ENCODE data around the gene CDH16. TPM values are rescaled to one million over a fixed set of nuclear protein-coding genes. Genes with fewer than 3 reads are reported as not detected.
A peak's percentile ranks its signal among the peaks of the same experiment; 100 is the strongest.

Gene CDH16
- total and polyA plus RNA-seq, 2 of the 13 experiments (the other 11 are each of a cell fraction or from before 2014, with no cell fraction given): 2.7 to 3.9 TPM

- 83% methylated on average over 3 of the region's 3 CpGs for WGBS (ENCODE audit: low lambda C conversion rate)
- BruUV-seq (replicated peaks): no TSS peak
- H3K27me3 ChIP-seq (ENCODE audit: control insufficient read depth in 1 of 2, insufficient read depth in 2 of 2, low read length in 2 of 2): no peaks in the 10 kb centered on the region; a peak in 1 of 5 replicates
- CTCF ChIA-PET (ENCODE audit: low intra/inter-chr PET ratio, low total read pairs): no interaction called here
- no peak for FAIRE-seq
- no peak for DNase-seq (ENCODE audit: low spot score)
- intact Hi-C loops (cut with micrococcal nuclease; ENCODE audit: unreplicated experiment) (no loop called here), in situ Hi-C loops (cut with HindIII; ENCODE audit: extremely low pct_ligation_motif_present, low pct_unique_long_range_greater_than_20kb) (no loop called here)
- H3K4me3 ChIP-seq (replicated peaks in 1 of 3; ENCODE audit: insufficient read depth in 1 of 3, low read depth in 2 of 3, low read length in 3 of 3): no peak overlapping the region
- no peaks in the 10 kb centered on the region for H3K9me3 ChIP-seq (ENCODE audit: low read length)
- H2AFZ ChIP-seq (ENCODE audit: low read length): no peak overlapping the region
- H3K79me2 ChIP-seq (ENCODE audit: insufficient read depth, low read length): no peaks in the 10 kb centered on the region
- H3K4me2 ChIP-seq (ENCODE audit: low read depth, low read length): no peak overlapping the region
- no peaks in the 10 kb centered on the region for H3K36me3 ChIP-seq (replicated peaks in 1 of 2; ENCODE audit: control insufficient read depth in 1 of 2, insufficient read depth in 2 of 2, low read length in 2 of 2)
- H3K4me1 ChIP-seq (ENCODE audit: insufficient read depth, low read length): peaks cover 64% of the 10 kb centered on the region
- H3K27ac ChIP-seq (ENCODE audit: extremely low read length, insufficient read depth, low read length): no peak overlapping the region
- POLR2A ChIA-PET: no interaction called here
- H3K9ac ChIP-seq (ENCODE audit: insufficient read depth, low read depth, low read length): no peak overlapping the region
- TF ChIP-seq MTF2 (CRISPR knock-in tag; IDR thresholded peaks at IDR 0.05; ENCODE audit: borderline replicate concordance) (no peak), ZNF280B (CRISPR knock-in tag; IDR thresholded peaks at IDR 0.05; ENCODE audit: borderline replicate concordance) (0 out of 2 replicates have a peak, but pooled peaks have one; percentile 40)
- no peaks in the 10 kb centered on the region for H4K20me1 ChIP-seq (ENCODE audit: insufficient read depth, low read length)
- ATAC-seq: no peak
These were observed 10.6 kb downstream of the CDH16 start for GRCh38 chr16:66908116-66908515.

- Histone ChIP-seq H3K27ac (ENCODE audit: extremely low read length, insufficient read depth, low read length) (no peak overlapping the region), H3K9ac (ENCODE audit: insufficient read depth, low read depth, low read length) (peak overlapping the region; percentile 2; the same call in 1 of the 2 replicates), H2AFZ (ENCODE audit: low read length) (no peak overlapping the region), H3K4me2 (ENCODE audit: low read depth, low read length) (peak overlapping the region; percentile 82), H3K79me2 (ENCODE audit: insufficient read depth, low read length) (no peaks in the 10 kb centered on the region), H3K4me3 (replicated peaks in 1 of 3; ENCODE audit: insufficient read depth in 1 of 3, low read depth in 2 of 3, low read length in 3 of 3) (no peak overlapping the region), H3K27me3 (ENCODE audit: control insufficient read depth in 1 of 2, insufficient read depth in 2 of 2, low read length in 2 of 2) (no peaks in the 10 kb centered on the region; a peak in 1 of 5 replicates), H3K4me1 (ENCODE audit: insufficient read depth, low read length) (peaks cover 73% of the 10 kb centered on the region), H3K9me3 (ENCODE audit: low read length) (no peaks in the 10 kb centered on the region), H3K36me3 (replicated peaks in 1 of 2; ENCODE audit: control insufficient read depth in 1 of 2, insufficient read depth in 2 of 2, low read length in 2 of 2) (no peaks in the 10 kb centered on the region), H4K20me1 (ENCODE audit: insufficient read depth, low read length) (no peaks in the 10 kb centered on the region)
- ATAC-seq (peak; percentile 3; the same call in 1 of the 3 replicates), FAIRE-seq (no peak), DNase-seq (ENCODE audit: low spot score) (no peak)
- CTCF ChIA-PET (ENCODE audit: low intra/inter-chr PET ratio, low total read pairs): no interaction called here
- 18% methylated on average over 3 of the region's 7 CpGs for WGBS (ENCODE audit: low lambda C conversion rate)
- in situ Hi-C loops (cut with HindIII; ENCODE audit: extremely low pct_ligation_motif_present, low pct_unique_long_range_greater_than_20kb) (no loop called here), intact Hi-C loops (cut with micrococcal nuclease; ENCODE audit: unreplicated experiment) (no loop called here)
- BruUV-seq (replicated peaks): no TSS peak
- POLR2A ChIA-PET: interaction anchor here (3.5 to 10.3 kb wide), 2 partner anchors 12 to 27 kb away, joined by 30 to 86 read pairs; partner anchors contain the start of genes CDH16 and PDP2
- TF ChIP-seq ATRX (CRISPR knock-in tag; IDR thresholded peaks at IDR 0.05; ENCODE audit: borderline replicate concordance): no peak
- TF ChIP-seq IKZF4 (CRISPR knock-in tag; IDR thresholded peaks at IDR 0.05; ENCODE audit: borderline replicate concordance, low read depth, not compliant biosample characterization): no peak
- peak; percentile 20; the same call in 1 of the 2 replicates for TF ChIP-seq SAP130 (CRISPR knock-in tag; IDR thresholded peaks at IDR 0.05; ENCODE audit: low read depth)
- TF ChIP-seq POLR2A (IDR thresholded peaks at IDR 0.05; ENCODE audit: insufficient read depth in 1 of 2, low read depth in 2 of 2, low read length in 2 of 2): no peak
- TF ChIP-seq DR1 (CRISPR knock-in tag; IDR thresholded peaks at IDR 0.05): no peak
- TF ChIP-seq HDAC2 (CRISPR knock-in tag; IDR thresholded peaks at IDR 0.05): no peak
- peak; percentile 62; the same call in 1 of the 2 replicates for TF ChIP-seq HIC2 (CRISPR knock-in tag; IDR thresholded peaks at IDR 0.05; ENCODE audit: low read depth)
- TF ChIP-seq MLXIP (CRISPR knock-in tag; IDR thresholded peaks at IDR 0.05; ENCODE audit: borderline replicate concordance): no peak
These were observed 11.5 kb downstream of the CDH16 start for GRCh38 chr16:66906916-66907836.

All from HepG2 (cell line).